A673 (cell line): ENCODE measurements around the gene MAP4.

Experiments used
- CTCF ChIP-seq: fragments of 300-800, 200-600 bp; sonication (generic); conservative IDR thresholded peaks from 2 replicates; pipeline ENCODE4 v1.5.1; 2017; ENCODE audit warnings: low read depth, mild to moderate bottlenecking, antibody characterized with exemption, low read length, moderate library complexity, mixed read lengths
- EZH2 ChIP-seq: fragments of 200-600 bp; sonication (generic); IDR thresholded peaks from 2 replicates; pipeline ENCODE4 v1.6.1; 2017; ENCODE audit warnings: borderline replicate concordance, low read depth, mild to moderate bottlenecking, mixed read lengths, antibody characterized with exemption, low read length; ENCODE audit not compliant: poor library complexity, severe bottlenecking

DNA sequence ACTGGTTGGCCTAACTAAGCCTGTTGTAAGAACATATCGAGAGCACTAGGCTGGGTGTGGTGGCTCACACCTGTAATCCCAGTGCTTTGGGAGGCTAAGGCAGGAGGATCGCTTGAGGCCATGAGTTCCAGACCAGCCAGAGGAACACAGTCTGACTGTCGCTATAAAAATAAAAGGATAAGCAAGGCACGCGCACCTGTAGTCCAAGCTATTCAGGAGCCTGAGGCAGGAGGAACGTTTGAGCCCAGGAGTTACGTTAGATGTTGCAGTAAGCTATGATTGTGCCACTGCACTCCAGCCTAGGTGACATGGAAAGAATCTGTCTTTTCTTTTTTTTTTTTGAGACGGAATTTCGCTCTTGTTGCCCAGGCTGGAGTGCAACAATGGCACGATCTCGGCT is 24.9 kb downstream of the MAP4 start:
- TF ChIP-seq CTCF, result no peak
- no peak for TF ChIP-seq EZH2
